ENCODE data around the gene MKNK1.

MKNK1 gene

GRCh38 chr1:46550751-46551231 lies 53.3 kb downstream of the MKNK1 start:
- H3K4me2 ChIP-seq (ENCODE audit: low read length), result no peak overlapping the region
- no peaks in the 10 kb centered on the region for H3K9me2 ChIP-seq (replicated peaks; ENCODE audit: control insufficient read depth, low read length)
- H3K27me3 ChIP-seq (ENCODE audit: control insufficient read depth, low read length), result peaks cover 10% of the 10 kb centered on the region
- H3K36me3 ChIP-seq (ENCODE audit: control insufficient read depth, low read length), result no peaks in the 10 kb centered on the region
- H3K27ac ChIP-seq (ENCODE audit: low read depth, low read length), result no peak overlapping the region
- no peaks in the 10 kb centered on the region for H3K4me1 ChIP-seq (ENCODE audit: control insufficient read depth, low read length)
- H3F3A ChIP-seq (ENCODE audit: control insufficient read depth, insufficient read depth), result no peaks in the 10 kb centered on the region
- H3K4me3 ChIP-seq (ENCODE audit: low read length), result no peak overlapping the region
- no peaks in the 10 kb centered on the region for H4K20me1 ChIP-seq (ENCODE audit: control insufficient read depth, insufficient read depth, low read depth, low read length)
- no peaks in the 10 kb centered on the region for H3K9me3 ChIP-seq (ENCODE audit: control insufficient read depth, insufficient read depth, low read length)
- TF ChIP-seq CTCF (IDR thresholded peaks at IDR 0.05; ENCODE audit: low read depth, low read length, poor library complexity, severe bottlenecking) (no peak), EZH2phosphoT487 (IDR thresholded peaks at IDR 0.05; ENCODE audit: borderline replicate concordance, low read length) (no peak)
- no peaks in the 10 kb centered on the region for H3K79me2 ChIP-seq (ENCODE audit: control insufficient read depth, low read length)

DNA sequence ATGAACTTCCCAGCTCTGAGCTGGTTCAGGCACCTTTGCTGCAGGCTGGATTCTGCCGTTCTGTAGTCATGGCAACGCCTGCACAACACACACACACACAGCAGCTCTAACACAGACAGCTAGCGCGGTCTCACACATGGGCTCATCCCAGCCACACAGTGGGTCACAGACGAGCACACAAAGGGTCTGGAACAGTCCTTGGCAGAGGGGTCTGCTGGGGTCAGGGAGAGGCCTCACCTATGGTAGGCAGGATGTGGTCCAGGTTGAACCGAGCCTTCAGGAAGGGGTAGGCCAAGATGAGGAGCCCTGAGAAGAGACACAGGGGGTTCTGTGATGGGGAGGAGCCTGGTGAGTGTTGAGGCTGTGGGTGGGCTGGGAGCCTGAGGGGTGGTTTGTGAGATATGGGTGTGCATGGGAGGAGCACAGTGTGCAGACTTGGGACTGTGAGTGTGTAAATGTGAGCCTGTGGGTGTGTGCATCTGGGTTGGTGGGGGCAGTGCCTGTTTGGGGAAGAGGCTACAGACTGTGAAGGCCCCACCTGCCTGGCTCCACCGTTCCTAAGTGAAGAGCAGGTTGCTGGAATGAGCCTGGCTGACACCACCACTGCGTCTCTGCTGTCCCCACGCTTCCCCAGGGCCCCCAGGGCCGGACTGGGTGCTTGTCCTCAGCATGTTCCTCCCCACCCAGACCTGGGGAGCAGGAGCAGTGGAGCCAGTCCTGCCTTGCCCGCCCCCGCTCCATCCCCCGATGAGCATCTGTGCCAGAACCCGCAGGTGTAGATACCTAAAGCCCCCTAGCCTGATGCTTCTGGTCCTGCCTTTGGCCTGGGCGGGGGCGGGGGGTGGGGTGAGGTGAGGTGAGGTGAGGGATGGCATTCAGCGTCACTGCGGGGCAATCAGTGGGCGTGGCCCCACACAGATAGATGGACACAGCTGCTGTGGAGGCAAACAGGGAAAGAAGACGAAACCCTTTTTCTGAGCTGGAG lies 54.1 kb downstream of the MKNK1 start:
- Histone ChIP-seq H4K20me1 (ENCODE audit: control insufficient read depth, insufficient read depth, low read depth, low read length) (no peaks in the 10 kb centered on the region), H3K27ac (ENCODE audit: low read depth, low read length) (no peak overlapping the region), H3K79me2 (ENCODE audit: control insufficient read depth, low read length) (no peaks in the 10 kb centered on the region), H3K9me2 (replicated peaks; ENCODE audit: control insufficient read depth, low read length) (no peaks in the 10 kb centered on the region), H3K9me3 (ENCODE audit: control insufficient read depth, insufficient read depth, low read length) (no peaks in the 10 kb centered on the region), H3F3A (ENCODE audit: control insufficient read depth, insufficient read depth) (no peaks in the 10 kb centered on the region), H3K27me3 (ENCODE audit: control insufficient read depth, low read length) (peaks cover 10% of the 10 kb centered on the region), H3K4me2 (ENCODE audit: low read length) (no peak overlapping the region), H3K36me3 (ENCODE audit: control insufficient read depth, low read length) (no peaks in the 10 kb centered on the region), H3K4me3 (ENCODE audit: low read length) (no peak overlapping the region), H3K4me1 (ENCODE audit: control insufficient read depth, low read length) (no peaks in the 10 kb centered on the region)
- TF ChIP-seq CTCF (IDR thresholded peaks at IDR 0.05; ENCODE audit: low read depth, low read length, poor library complexity, severe bottlenecking) (no peak), EZH2phosphoT487 (IDR thresholded peaks at IDR 0.05; ENCODE audit: borderline replicate concordance, low read length) (no peak)

DNA sequence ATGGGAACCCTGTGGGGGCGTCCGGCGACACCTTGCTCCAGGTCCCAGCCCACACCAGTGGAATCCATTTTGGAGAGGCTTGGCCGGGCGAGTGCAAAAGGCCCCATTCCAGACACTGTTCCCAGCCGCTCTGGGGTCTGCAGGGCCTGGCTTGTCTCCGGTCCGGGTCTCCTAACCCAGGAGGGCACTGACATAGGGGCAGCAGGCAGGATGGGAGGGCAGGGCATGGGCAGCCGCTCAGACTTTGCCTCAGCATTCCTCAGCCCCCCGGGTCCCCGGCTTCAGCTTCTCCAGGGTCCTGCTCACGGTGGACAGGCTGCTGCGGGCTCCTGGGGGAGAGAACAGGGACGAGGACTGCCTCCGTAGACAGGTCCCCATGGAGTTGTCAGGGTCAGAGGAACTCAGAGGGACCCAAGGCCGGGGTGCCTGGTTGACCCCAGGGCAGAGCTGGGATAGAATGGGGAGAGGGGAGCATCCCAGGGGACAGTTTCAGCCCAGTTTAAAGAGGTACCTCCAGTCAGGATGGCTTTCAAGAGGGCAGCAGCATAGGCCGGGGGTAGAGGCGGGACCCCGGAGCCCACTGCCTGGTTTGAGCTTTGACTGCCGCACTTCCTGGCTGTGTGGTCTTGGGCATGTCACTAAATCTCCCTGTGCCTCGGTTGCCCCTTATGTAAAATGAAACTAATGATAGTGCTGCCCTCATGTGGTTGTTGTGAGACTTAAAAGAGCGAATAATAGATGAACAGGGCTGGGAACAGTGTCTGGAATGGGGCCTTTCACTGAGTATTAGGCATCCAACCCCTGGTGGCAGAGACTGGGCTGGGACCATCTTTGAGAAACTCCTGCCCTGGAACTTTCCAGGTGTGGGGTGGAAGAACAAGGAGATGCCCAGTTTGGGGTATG lies 56.3 kb downstream of the MKNK1 start:
- Histone ChIP-seq H3F3A (ENCODE audit: control insufficient read depth, insufficient read depth) (no peaks in the 10 kb centered on the region), H3K9me2 (replicated peaks; ENCODE audit: control insufficient read depth, low read length) (no peaks in the 10 kb centered on the region), H4K20me1 (ENCODE audit: control insufficient read depth, insufficient read depth, low read depth, low read length) (no peaks in the 10 kb centered on the region), H3K79me2 (ENCODE audit: control insufficient read depth, low read length) (no peaks in the 10 kb centered on the region), H3K4me2 (ENCODE audit: low read length) (peak overlapping the region; percentile 36; the same call in 1 of the 2 replicates), H3K4me3 (ENCODE audit: low read length) (no peak overlapping the region), H3K36me3 (ENCODE audit: control insufficient read depth, low read length) (no peaks in the 10 kb centered on the region), H3K4me1 (ENCODE audit: control insufficient read depth, low read length) (no peaks in the 10 kb centered on the region), H3K9me3 (ENCODE audit: control insufficient read depth, insufficient read depth, low read length) (no peaks in the 10 kb centered on the region), H3K27me3 (ENCODE audit: control insufficient read depth, low read length) (peaks cover 16% of the 10 kb centered on the region), H3K27ac (ENCODE audit: low read depth, low read length) (no peak overlapping the region)
- TF ChIP-seq EZH2phosphoT487 (IDR thresholded peaks at IDR 0.05; ENCODE audit: borderline replicate concordance, low read length) (no peak), CTCF (IDR thresholded peaks at IDR 0.05; ENCODE audit: low read depth, low read length, poor library complexity, severe bottlenecking) (peak; percentile 68)

All from DOHH2 (cell line).